Measurements from ENCODE around the gene RASGEF1C. TPM values are rescaled to one million over a fixed set of nuclear protein-coding genes. Genes with fewer than 3 reads are reported as not detected.
A peak's percentile ranks its signal among the peaks of the same experiment; 100 is the strongest.

RASGEF1C gene
- total and polyA plus RNA-seq, 2 of the 13 experiments (the other 11 are each of a cell fraction or from before 2014, with no cell fraction given): not detected

- no peaks in the 10 kb centered on the region for H3K36me3 ChIP-seq (replicated peaks in 1 of 2; ENCODE audit: control insufficient read depth in 1 of 2, insufficient read depth in 2 of 2, low read length in 2 of 2)
- TF ChIP-seq ZNF12 (CRISPR knock-in tag; IDR thresholded peaks at IDR 0.05) (no peak), ZNF280D (CRISPR knock-in tag; IDR thresholded peaks at IDR 0.05) (no peak), MIER3 (CRISPR knock-in tag; IDR thresholded peaks at IDR 0.05; ENCODE audit: borderline replicate concordance) (no peak), ZBTB39 (CRISPR knock-in tag; IDR thresholded peaks at IDR 0.05) (no peak), MNT (IDR thresholded peaks at IDR 0.05) (peak; percentile 20; the same call in 1 of the 2 replicates)
- H3K4me1 ChIP-seq (ENCODE audit: insufficient read depth, low read length): no peaks in the 10 kb centered on the region
- ChIA-PET CTCF (ENCODE audit: low intra/inter-chr PET ratio, low total read pairs) (no interaction called here), POLR2A (no interaction called here)
- DNase-seq (ENCODE audit: low spot score) (no peak), ATAC-seq (no peak), FAIRE-seq (no peak)
- H2AFZ ChIP-seq (ENCODE audit: low read length): no peak overlapping the region
- H3K79me2 ChIP-seq (ENCODE audit: insufficient read depth, low read length): no peaks in the 10 kb centered on the region
- H4K20me1 ChIP-seq (ENCODE audit: insufficient read depth, low read length): no peaks in the 10 kb centered on the region
- H3K4me3 ChIP-seq (replicated peaks in 1 of 3; ENCODE audit: insufficient read depth in 1 of 3, low read depth in 2 of 3, low read length in 3 of 3): no peak overlapping the region
- no peak overlapping the region for H3K27ac ChIP-seq (ENCODE audit: extremely low read length, insufficient read depth, low read length)
- no peaks in the 10 kb centered on the region for H3K9me3 ChIP-seq (ENCODE audit: low read length)
- H3K9ac ChIP-seq (ENCODE audit: insufficient read depth, low read depth, low read length): no peak overlapping the region
- in situ Hi-C loops (cut with HindIII; ENCODE audit: extremely low pct_ligation_motif_present, low pct_unique_long_range_greater_than_20kb): no loop called here
- intact Hi-C loops (cut with micrococcal nuclease; ENCODE audit: unreplicated experiment): no loop called here
- peaks cover 10 to 65% of the 10 kb centered on the region in 2 experiments; a peak in 4 of 5 replicates for H3K27me3 ChIP-seq (ENCODE audit: control insufficient read depth in 1 of 2, insufficient read depth in 2 of 2, low read length in 2 of 2)
- WGBS (ENCODE audit: low lambda C conversion rate): 8% methylated on average over 20 of the region's 23 CpGs
- H3K4me2 ChIP-seq (ENCODE audit: low read depth, low read length): no peak overlapping the region
- BruUV-seq (replicated peaks): no TSS peak
Measured at GRCh38 chr5:180142021-180142765, 66.8 kb downstream of the RASGEF1C start.
